Breast epithelium (tissue), 3 donors: ENCODE measurements around the gene HPS6.

ENCODE experiments used
- POLR2A ChIP-seq: fragments of 450-650 bp; IDR thresholded peaks from one replicate; pipeline ENCODE4 v1.6.1; 2016; ENCODE audit warnings: antibody characterized with exemption, mild to moderate bottlenecking, moderate library complexity
- TF ChIP-seq, protein P1 (sequence below), 3 donors: fragments of 450-650 bp; IDR thresholded peaks; one replicate each; pipeline ENCODE4 v1.5.1; 2016 to 2017; ENCODE audit warnings: antibody characterized with exemption in 3 of 3, mild to moderate bottlenecking in 3 of 3, moderate library complexity in 3 of 3

DNA sequence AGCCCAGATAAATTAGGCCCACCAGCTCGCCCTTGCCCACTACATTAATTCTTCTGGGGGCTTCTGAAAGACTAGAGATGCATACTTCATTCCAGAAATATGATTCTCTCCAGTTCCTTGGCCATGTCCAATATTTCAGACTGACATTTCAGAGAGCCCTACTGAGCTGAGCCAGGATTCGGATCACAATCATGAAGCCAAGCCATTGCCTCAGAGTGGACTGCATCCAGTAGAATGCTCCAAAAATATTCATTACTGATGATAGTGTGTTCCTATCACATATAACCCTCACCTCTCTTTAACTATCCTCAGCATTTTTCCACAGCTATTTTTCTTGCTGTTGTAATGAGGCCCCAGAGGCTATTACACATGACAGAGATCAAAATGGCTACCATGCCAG lies 47.9 kb upstream of the HPS6 start:
- TF ChIP-seq, protein P1, sequence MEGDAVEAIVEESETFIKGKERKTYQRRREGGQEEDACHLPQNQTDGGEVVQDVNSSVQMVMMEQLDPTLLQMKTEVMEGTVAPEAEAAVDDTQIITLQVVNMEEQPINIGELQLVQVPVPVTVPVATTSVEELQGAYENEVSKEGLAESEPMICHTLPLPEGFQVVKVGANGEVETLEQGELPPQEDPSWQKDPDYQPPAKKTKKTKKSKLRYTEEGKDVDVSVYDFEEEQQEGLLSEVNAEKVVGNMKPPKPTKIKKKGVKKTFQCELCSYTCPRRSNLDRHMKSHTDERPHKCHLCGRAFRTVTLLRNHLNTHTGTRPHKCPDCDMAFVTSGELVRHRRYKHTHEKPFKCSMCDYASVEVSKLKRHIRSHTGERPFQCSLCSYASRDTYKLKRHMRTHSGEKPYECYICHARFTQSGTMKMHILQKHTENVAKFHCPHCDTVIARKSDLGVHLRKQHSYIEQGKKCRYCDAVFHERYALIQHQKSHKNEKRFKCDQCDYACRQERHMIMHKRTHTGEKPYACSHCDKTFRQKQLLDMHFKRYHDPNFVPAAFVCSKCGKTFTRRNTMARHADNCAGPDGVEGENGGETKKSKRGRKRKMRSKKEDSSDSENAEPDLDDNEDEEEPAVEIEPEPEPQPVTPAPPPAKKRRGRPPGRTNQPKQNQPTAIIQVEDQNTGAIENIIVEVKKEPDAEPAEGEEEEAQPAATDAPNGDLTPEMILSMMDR (IDR thresholded peaks at IDR 0.05), result no peak
- TF ChIP-seq POLR2A, result no peak
